ENCODE data around the gene SCGN. TPM values are rescaled to one million over a fixed set of nuclear protein-coding genes. Genes with fewer than 3 reads are reported as not detected.

Gene SCGN
- polyA plus RNA-seq, 3 donors: not detected

- H3K9me3 ChIP-seq (replicated peaks in 1 of 2; ENCODE audit: control insufficient read depth in 1 of 2, insufficient read depth in 1 of 2, low read length in 2 of 2): no peaks in the 10 kb centered on the region
- H3K4me2 ChIP-seq (replicated peaks; ENCODE audit: extremely low read depth, low read length, poor library complexity, severe bottlenecking): no peak overlapping the region
- no CpG with 5 or more reads among the region's 1 CpG for WGBS (ENCODE audit: insufficient coverage)
- Mint-ChIP-seq H3K9me3 (no peaks in the 10 kb centered on the region), H3K36me3 (no peaks in the 10 kb centered on the region), H3K27me3 (ENCODE audit: low read depth in 3 of 3) (no peaks in the 10 kb centered on the region), H3K27ac (no peak overlapping the region), H3K4me3 (no peak overlapping the region), H3K4me1 (peaks cover 10% of the 10 kb centered on the region)
- no peak for DNase-seq
- H3K27me3 ChIP-seq (ENCODE audit: control insufficient read depth in 2 of 2, insufficient read depth in 2 of 2, low read length in 2 of 2): no peaks in the 10 kb centered on the region
- no peak overlapping the region for H3K4me3 ChIP-seq (replicated peaks in 1 of 3; ENCODE audit: low read depth in 2 of 3, low read length in 3 of 3)
- no peak for TF ChIP-seq CTCF (IDR thresholded peaks at IDR 0.05)
- H3K27ac ChIP-seq (ENCODE audit: low read depth in 1 of 2, low read length in 2 of 2): no peak overlapping the region
- no peaks in the 10 kb centered on the region for H3K79me2 ChIP-seq (ENCODE audit: insufficient read depth, low read length)
- no peaks in the 10 kb centered on the region for H4K20me1 ChIP-seq (ENCODE audit: insufficient read depth, low read length)
- no peaks in the 10 kb centered on the region for H3K36me3 ChIP-seq (replicated peaks in 1 of 2; ENCODE audit: control insufficient read depth in 1 of 2, insufficient read depth in 2 of 2, low read length in 2 of 2)
- peaks cover 4 to 5% of the 10 kb centered on the region in 2 donors for H3K4me1 ChIP-seq (ENCODE audit: control insufficient read depth in 1 of 2, insufficient read depth in 2 of 2, low read length in 2 of 2)
- H2AFZ ChIP-seq (ENCODE audit: insufficient read depth, low read depth, low read length, poor library complexity, severe bottlenecking): no peak overlapping the region
- no peak overlapping the region for H3K9ac ChIP-seq (ENCODE audit: insufficient read depth, low read length, poor library complexity, severe bottlenecking)
- intact Hi-C loops (cut with micrococcal nuclease): no loop called here
Observed at GRCh38 chr6:25613415-25613814, 38.6 kb upstream of the SCGN start.

- Mint-ChIP-seq H3K4me1 (peaks cover 16% of the 10 kb centered on the region), H3K36me3 (no peaks in the 10 kb centered on the region), H3K9me3 (no peaks in the 10 kb centered on the region), H3K27me3 (ENCODE audit: low read depth in 3 of 3) (peaks cover 0 to 1% (median 0%) of the 10 kb centered on the region in 3 donors), H3K27ac (no peak overlapping the region), H3K4me3 (no peak overlapping the region)
- intact Hi-C loops (cut with micrococcal nuclease): no loop called here
- no peaks in the 10 kb centered on the region for H3K27me3 ChIP-seq (ENCODE audit: control insufficient read depth in 2 of 2, insufficient read depth in 2 of 2, low read length in 2 of 2)
- no peaks in the 10 kb centered on the region for H3K36me3 ChIP-seq (replicated peaks in 1 of 2; ENCODE audit: control insufficient read depth in 1 of 2, insufficient read depth in 2 of 2, low read length in 2 of 2)
- H2AFZ ChIP-seq (ENCODE audit: insufficient read depth, low read depth, low read length, poor library complexity, severe bottlenecking): no peak overlapping the region
- no peak for DNase-seq
- H3K79me2 ChIP-seq (ENCODE audit: insufficient read depth, low read length): no peaks in the 10 kb centered on the region
- no peak overlapping the region for H3K27ac ChIP-seq (ENCODE audit: low read depth in 1 of 2, low read length in 2 of 2)
- H3K4me1 ChIP-seq (ENCODE audit: control insufficient read depth in 1 of 2, insufficient read depth in 2 of 2, low read length in 2 of 2): peaks cover 10 to 11% of the 10 kb centered on the region in 2 donors
- no peak for TF ChIP-seq CTCF (IDR thresholded peaks at IDR 0.05)
- H3K9ac ChIP-seq (ENCODE audit: insufficient read depth, low read length, poor library complexity, severe bottlenecking): no peak overlapping the region
- WGBS (ENCODE audit: insufficient coverage): no CpG with 5 or more reads among the region's 4 CpGs
- H3K4me3 ChIP-seq (replicated peaks in 1 of 3; ENCODE audit: low read depth in 2 of 3, low read length in 3 of 3): no peak overlapping the region
- no peaks in the 10 kb centered on the region for H4K20me1 ChIP-seq (ENCODE audit: insufficient read depth, low read length)
- H3K9me3 ChIP-seq (replicated peaks in 1 of 2; ENCODE audit: control insufficient read depth in 1 of 2, insufficient read depth in 1 of 2, low read length in 2 of 2): no peaks in the 10 kb centered on the region
- H3K4me2 ChIP-seq (replicated peaks; ENCODE audit: extremely low read depth, low read length, poor library complexity, severe bottlenecking): no peak overlapping the region
Observed at GRCh38 chr6:25614052-25614451, 38.0 kb upstream of the SCGN start.

Measured in CD14-positive monocyte (primary cell).